Activated B cell treated with CpG ODN at 0.5 μM for 24 hours (primary cell): ENCODE results near the gene CDKAL1. TPM values are rescaled to one million over a fixed set of nuclear protein-coding genes. Genes with fewer than 3 reads are reported as not detected.

ENCODE experiments used
- ATAC-seq: fragments of 200-7000 bp; cut with Tn5 transposase; one replicate; pipeline ENCODE4 v1.10.0; 2021; ENCODE audit warnings: low read depth, mild to moderate bottlenecking, moderate library complexity
- CTCF ChIA-PET: fragments of 350-600 bp; sonication (Branson Sonifier 250); formaldehyde crosslinking; loops from one replicate; lab custom pipeline; 2021; ENCODE audit warnings: antibody characterized with exemption; lab: Charles Lee
- POLR2A ChIA-PET: fragments of 350-600 bp; sonication (Branson Sonifier 250); formaldehyde crosslinking; loops from one replicate; lab custom pipeline; 2021; ENCODE audit warnings: antibody characterized with exemption; lab: Charles Lee
- DNase-seq: peaks from one replicate; pipeline ENCODE4 v3.0.0; 2022
- H3K27ac Mint-ChIP-seq: one replicate; pipeline ENCODE4 v1.8.0; 2020; ENCODE audit warnings: mixed read lengths
- H3K27me3 Mint-ChIP-seq: one replicate; pipeline ENCODE4 v1.8.0; 2021; ENCODE audit warnings: mixed read lengths
- H3K36me3 Mint-ChIP-seq: one replicate; pipeline ENCODE4 v1.8.0; 2021; ENCODE audit warnings: low read depth, mixed read lengths
- H3K4me1 Mint-ChIP-seq: one replicate; pipeline ENCODE4 v1.8.0; 2021; ENCODE audit warnings: mixed read lengths
- H3K4me3 Mint-ChIP-seq: one replicate; pipeline ENCODE4 v1.8.0; 2020; ENCODE audit warnings: mild to moderate bottlenecking, mixed read lengths
- H3K9me3 Mint-ChIP-seq: one replicate; pipeline ENCODE4 v1.8.0; 2020; ENCODE audit warnings: mixed read lengths
- CTCF ChIP-seq: fragments of 200-600 bp; IDR thresholded peaks from one replicate; pipeline ENCODE4 v1.8.0; 2022; ENCODE audit warnings: antibody characterized with exemption, mild to moderate bottlenecking
- intact Hi-C: fragments of 100-400 bp; cut with micrococcal nuclease; formaldehyde crosslinking; loops from one replicate; pipeline ENCODE4 v1.15.1; 2024
- total RNA-seq: library from RNA; stranded (reverse); gene quantifications from 2 replicates; pipeline ENCODE4 v1.2.3, GENCODE V29; 2022

Gene CDKAL1
- total RNA-seq, 1 donor from 2014 or later, result 31.9 TPM

- H3K36me3 Mint-ChIP-seq, result peaks cover 15% of the 10 kb centered on the region
- CTCF ChIA-PET, result no interaction called here
- no peaks in the 10 kb centered on the region for H3K27me3 Mint-ChIP-seq
Measured at GRCh38 chr6:20946890-20947289, 412.6 kb downstream of the CDKAL1 start.

GRCh38 chr6:20947977-20948376 is 413.7 kb downstream of the CDKAL1 start:
- Mint-ChIP-seq H3K4me1 (no peaks in the 10 kb centered on the region), H3K27ac (no peak overlapping the region), H3K36me3 (peaks cover 14% of the 10 kb centered on the region), H3K9me3 (peaks cover 9% of the 10 kb centered on the region), H3K4me3 (no peak overlapping the region), H3K27me3 (no peaks in the 10 kb centered on the region)
- ChIA-PET CTCF (no interaction called here), POLR2A (no interaction called here)
- ATAC-seq (no peak), DNase-seq (no peak)
- no peak for TF ChIP-seq CTCF
- intact Hi-C loops, result no loop called here

More at GRCh38 chr6:20946890-20947289, 412.6 kb downstream of the CDKAL1 start:
- intact Hi-C loops, result no loop called here
- H3K9me3 Mint-ChIP-seq, result peaks cover 10% of the 10 kb centered on the region
- ATAC-seq, result no peak
- POLR2A ChIA-PET, result no interaction called here
- no peak overlapping the region for H3K4me3 Mint-ChIP-seq
- TF ChIP-seq CTCF, result no peak
- no peaks in the 10 kb centered on the region for H3K4me1 Mint-ChIP-seq
- DNase-seq, result no peak
- no peak overlapping the region for H3K27ac Mint-ChIP-seq

- CTCF ChIA-PET, result no interaction called here
- peaks cover 10% of the 10 kb centered on the region for H3K36me3 Mint-ChIP-seq
- no peak for TF ChIP-seq CTCF
- POLR2A ChIA-PET, result no interaction called here
- H3K27me3 Mint-ChIP-seq, result no peaks in the 10 kb centered on the region
- H3K4me1 Mint-ChIP-seq, result no peaks in the 10 kb centered on the region
- intact Hi-C loops, result no loop called here
- ATAC-seq (no peak), DNase-seq (no peak)
- no peak overlapping the region for H3K27ac Mint-ChIP-seq
- no peak overlapping the region for H3K4me3 Mint-ChIP-seq
- H3K9me3 Mint-ChIP-seq, result peaks cover 5% of the 10 kb centered on the region
Measured at GRCh38 chr6:20948556-20948955, 414.3 kb downstream of the CDKAL1 start.

GRCh38 chr6:20949138-20949537 is 414.9 kb downstream of the CDKAL1 start:
- no peaks in the 10 kb centered on the region for H3K27me3 Mint-ChIP-seq
- TF ChIP-seq CTCF, result no peak
- no peak for ATAC-seq
- H3K4me1 Mint-ChIP-seq, result no peaks in the 10 kb centered on the region
- H3K9me3 Mint-ChIP-seq, result peaks cover under 1% of the 10 kb centered on the region
- H3K4me3 Mint-ChIP-seq, result no peak overlapping the region
- no peak overlapping the region for H3K27ac Mint-ChIP-seq
- ChIA-PET CTCF (no interaction called here), POLR2A (no interaction called here)
- DNase-seq, result no peak
- intact Hi-C loops, result no loop called here
- peaks cover 4% of the 10 kb centered on the region for H3K36me3 Mint-ChIP-seq

- H3K27ac Mint-ChIP-seq, result no peak overlapping the region
- H3K36me3 Mint-ChIP-seq, result peaks cover 27% of the 10 kb centered on the region
- DNase-seq (no peak), ATAC-seq (no peak)
- intact Hi-C loops, result loop anchor here (5.0 kb wide), 1 partner anchor 634 kb away; no protein-coding TSS in a partner anchor
- no peak for TF ChIP-seq CTCF
- CTCF ChIA-PET, result interaction anchor here (0.8 kb wide), 1 partner anchor 637 kb away, joined by 3 read pairs; no protein-coding TSS in a partner anchor
- H3K4me1 Mint-ChIP-seq, result no peaks in the 10 kb centered on the region
- POLR2A ChIA-PET, result no interaction called here
- H3K9me3 Mint-ChIP-seq, result no peaks in the 10 kb centered on the region
- H3K4me3 Mint-ChIP-seq, result no peak overlapping the region
- no peaks in the 10 kb centered on the region for H3K27me3 Mint-ChIP-seq
Measured at GRCh38 chr6:20952699-20953474, 418.6 kb downstream of the CDKAL1 start.
